ENCODE measurements around the gene AHCYL1. TPM values are rescaled to one million over a fixed set of nuclear protein-coding genes. Genes with fewer than 3 reads are reported as not detected.

Gene AHCYL1
- total RNA-seq, 1 experiment from 2014 or later, result 89.0 TPM

- Histone ChIP-seq H4K8ac (replicated peaks; ENCODE audit: insufficient read length, low read depth, low read length) (no peak overlapping the region), H2BK15ac (ENCODE audit: low read depth, low read length) (no peak overlapping the region), H2AFZ (ENCODE audit: low read length) (no peak overlapping the region), H2BK20ac (ENCODE audit: low read depth, low read length, poor library complexity, severe bottlenecking) (no peak overlapping the region), H4K91ac (ENCODE audit: insufficient read length, low read depth, low read length) (no peak overlapping the region), H3K27ac (ENCODE audit: insufficient read length, low read depth, low read length) (no peak overlapping the region), H3K79me2 (ENCODE audit: insufficient read depth, low read length) (peaks cover 14% of the 10 kb centered on the region; the same call in 1 of the 2 replicates), H3K27me3 (ENCODE audit: insufficient read depth, low read length) (no peaks in the 10 kb centered on the region), H3K79me1 (ENCODE audit: insufficient read depth, low read depth, low read length, poor library complexity, severe bottlenecking) (no peaks in the 10 kb centered on the region), H2BK5ac (ENCODE audit: insufficient read length, low read length) (no peak overlapping the region), H3K9ac (ENCODE audit: extremely low read depth, insufficient read length, low read length) (peak overlapping the region; percentile 62), H3K4me2 (ENCODE audit: insufficient read depth, insufficient read length, low read length) (peak overlapping the region; percentile 82), H3T11ph (ENCODE audit: low read length) (no peak overlapping the region), H3K18ac (ENCODE audit: insufficient read length, low read depth, low read length) (peak overlapping the region; percentile 24), H3K23me2 (ENCODE audit: insufficient read length, low read depth, low read length, poor library complexity, severe bottlenecking) (peaks cover 5% of the 10 kb centered on the region), H2BK120ac (ENCODE audit: low read depth, low read length, poor library complexity, severe bottlenecking) (no peak overlapping the region), H3K4me1 (ENCODE audit: insufficient read depth, low read length) (peaks cover 5% of the 10 kb centered on the region; the same call in 1 of the 2 replicates), H3K56ac (ENCODE audit: insufficient read length, low read depth, low read length) (no peak overlapping the region), H3K4ac (ENCODE audit: low read depth, low read length) (no peak overlapping the region; the same call in 1 of the 2 replicates), H3K23ac (ENCODE audit: insufficient read length, low read depth, low read length) (no peak overlapping the region), H3K9me3 (ENCODE audit: control insufficient read depth, low read depth, low read length) (no peaks in the 10 kb centered on the region), H2AK5ac (ENCODE audit: insufficient read length, low read length) (no peak overlapping the region), H4K5ac (ENCODE audit: insufficient read length, low read depth, low read length) (no peak overlapping the region), H2BK12ac (ENCODE audit: insufficient read length, low read depth, low read length) (no peak overlapping the region), H4K20me1 (ENCODE audit: control insufficient read depth, insufficient read depth, insufficient read length) (no peaks in the 10 kb centered on the region), H3K14ac (ENCODE audit: insufficient read depth, low read length) (peak overlapping the region; percentile 81)
- no peak for TF ChIP-seq CTCF (conservative IDR thresholded peaks at IDR 0.05)
- no peak for DNase-seq
- Mint-ChIP-seq H3K36me3 (ENCODE audit: insufficient read depth in 1 of 3, low read depth in 3 of 3) (peaks cover 3 to 9% (median 5%) of the 10 kb centered on the region in 3 experiments; a peak in 5 of 7 replicates), H3K27me3 (ENCODE audit: low read depth) (peaks cover 3% of the 10 kb centered on the region), H3K4me1 (peaks cover 35 to 40% of the 10 kb centered on the region in 2 experiments), H3K4me3 (peak overlapping the region; percentile 95 to 97), H3K27ac (peak overlapping the region in 2 of 3 experiments; percentile 55 to 97; a peak in 4 of 7 replicates), H3K9me3 (no peaks in the 10 kb centered on the region)
- no CpG with 5 or more reads among the region's 22 CpGs for WGBS (ENCODE audit: extremely low coverage, insufficient read length, low lambda C conversion rate)
These were observed 885 bp downstream of the AHCYL1 start for GRCh38 chr1:109985247-109986053.

Measured in H9 (cell line).